Coronary artery (tissue), 2 donors: ENCODE measurements around the gene RPS13.

ENCODE experiments used
- DNase-seq: peaks from one replicate; pipeline ENCODE4 v3.0.0-alpha.2; 2017; ENCODE audit warnings: low spot score
- H3K27ac ChIP-seq, 2 donors: fragments of 200-600 bp; sonication (generic); one replicate each; pipeline ENCODE4 v1.5.1; 2016 to 2019
- H3K4me3 ChIP-seq: fragments of 200-600 bp; sonication (generic); 2 replicates; pipeline ENCODE4 v1.5.1; 2016; ENCODE audit warnings: mild to moderate bottlenecking, moderate library complexity
- TF ChIP-seq, protein P1 (sequence below): fragments of 200-600 bp; sonication (generic); IDR thresholded peaks from one replicate; pipeline ENCODE4 v1.5.1; 2019; ENCODE audit warnings: antibody characterized with exemption

Gene RPS13

DNA sequence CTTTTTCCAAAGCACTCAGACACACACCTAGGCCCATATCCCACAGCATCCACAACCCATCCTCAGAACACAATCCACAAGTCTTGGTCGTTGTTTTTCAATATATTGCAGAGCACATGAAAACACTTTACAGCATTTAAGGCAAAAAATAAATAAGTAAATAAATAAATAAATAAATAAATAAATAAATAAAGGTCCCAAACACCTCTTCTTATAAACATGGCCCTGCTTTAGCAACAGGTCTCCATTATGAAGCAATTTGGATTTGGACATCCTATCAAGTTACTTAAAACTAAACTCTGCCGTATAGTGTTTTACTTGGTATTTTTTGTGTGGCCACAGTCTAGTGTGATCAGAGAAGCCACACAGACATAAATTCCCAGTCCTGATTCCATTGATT lies 52.5 kb downstream of the RPS13 start:
- TF ChIP-seq, protein P1, sequence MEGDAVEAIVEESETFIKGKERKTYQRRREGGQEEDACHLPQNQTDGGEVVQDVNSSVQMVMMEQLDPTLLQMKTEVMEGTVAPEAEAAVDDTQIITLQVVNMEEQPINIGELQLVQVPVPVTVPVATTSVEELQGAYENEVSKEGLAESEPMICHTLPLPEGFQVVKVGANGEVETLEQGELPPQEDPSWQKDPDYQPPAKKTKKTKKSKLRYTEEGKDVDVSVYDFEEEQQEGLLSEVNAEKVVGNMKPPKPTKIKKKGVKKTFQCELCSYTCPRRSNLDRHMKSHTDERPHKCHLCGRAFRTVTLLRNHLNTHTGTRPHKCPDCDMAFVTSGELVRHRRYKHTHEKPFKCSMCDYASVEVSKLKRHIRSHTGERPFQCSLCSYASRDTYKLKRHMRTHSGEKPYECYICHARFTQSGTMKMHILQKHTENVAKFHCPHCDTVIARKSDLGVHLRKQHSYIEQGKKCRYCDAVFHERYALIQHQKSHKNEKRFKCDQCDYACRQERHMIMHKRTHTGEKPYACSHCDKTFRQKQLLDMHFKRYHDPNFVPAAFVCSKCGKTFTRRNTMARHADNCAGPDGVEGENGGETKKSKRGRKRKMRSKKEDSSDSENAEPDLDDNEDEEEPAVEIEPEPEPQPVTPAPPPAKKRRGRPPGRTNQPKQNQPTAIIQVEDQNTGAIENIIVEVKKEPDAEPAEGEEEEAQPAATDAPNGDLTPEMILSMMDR = no peak
- Histone ChIP-seq H3K27ac (no peak overlapping the region), H3K4me3 (no peak overlapping the region)
- DNase-seq = no peak
